ENCODE data around the gene PNKD.

The PNKD gene

GRCh38 chr2:218391202-218391601 lies 120.9 kb downstream of the PNKD start:
- FAIRE-seq, result no peak
- TF ChIP-seq POLR2A (IDR thresholded peaks at IDR 0.05; ENCODE audit: low read depth, low read length) (no peak), POLR2AphosphoS5 (IDR thresholded peaks at IDR 0.05; ENCODE audit: low read depth, low read length) (no peak), POU2F2 (IDR thresholded peaks at IDR 0.05; ENCODE audit: low read depth, low read length) (no peak), PAX5 (IDR thresholded peaks at IDR 0.05; ENCODE audit: insufficient read depth, low read length, severe bottlenecking) (no peak)

GRCh38 chr2:218392459-218392858 lies 122.1 kb downstream of the PNKD start:
- TF ChIP-seq POLR2A (IDR thresholded peaks at IDR 0.05; ENCODE audit: low read depth, low read length) (no peak), TAF1 (IDR thresholded peaks at IDR 0.05; ENCODE audit: low read depth, low read length) (no peak), POU2F2 (IDR thresholded peaks at IDR 0.05; ENCODE audit: low read depth, low read length) (no peak), PAX5 (IDR thresholded peaks at IDR 0.05; ENCODE audit: insufficient read depth, low read length, severe bottlenecking) (no peak), POLR2AphosphoS5 (IDR thresholded peaks at IDR 0.05; ENCODE audit: low read depth, low read length) (no peak), SPI1 (IDR thresholded peaks at IDR 0.05; ENCODE audit: low read depth, low read length) (no peak)
- DNase-seq (ENCODE audit: insufficient read length, low spot score), result no peak
- no peak for FAIRE-seq

More at GRCh38 chr2:218391202-218391601, 120.9 kb downstream of the PNKD start:
- no peak for DNase-seq (ENCODE audit: insufficient read length, low spot score)

GRCh38 chr2:218392891-218393462 lies 122.7 kb downstream of the PNKD start:
- TF ChIP-seq SPI1 (IDR thresholded peaks at IDR 0.05; ENCODE audit: low read depth, low read length) (no peak), POLR2AphosphoS5 (IDR thresholded peaks at IDR 0.05; ENCODE audit: low read depth, low read length) (no peak), POU2F2 (IDR thresholded peaks at IDR 0.05; ENCODE audit: low read depth, low read length) (no peak), TAF1 (IDR thresholded peaks at IDR 0.05; ENCODE audit: low read depth, low read length) (no peak), POLR2A (IDR thresholded peaks at IDR 0.05; ENCODE audit: low read depth, low read length) (no peak), PAX5 (IDR thresholded peaks at IDR 0.05; ENCODE audit: insufficient read depth, low read length, severe bottlenecking) (no peak)
- no peak for DNase-seq (ENCODE audit: insufficient read length, low spot score)
- FAIRE-seq, result no peak

GRCh38 chr2:218393750-218394290 lies 123.5 kb downstream of the PNKD start:
- TF ChIP-seq PAX5 (IDR thresholded peaks at IDR 0.05; ENCODE audit: insufficient read depth, low read length, severe bottlenecking), result no peak
- no peak for TF ChIP-seq POLR2AphosphoS5 (IDR thresholded peaks at IDR 0.05; ENCODE audit: low read depth, low read length)
- no peak for TF ChIP-seq TAF1 (IDR thresholded peaks at IDR 0.05; ENCODE audit: low read depth, low read length)
- no peak for TF ChIP-seq POLR2A (IDR thresholded peaks at IDR 0.05; ENCODE audit: low read depth, low read length)
- TF ChIP-seq SPI1 (IDR thresholded peaks at IDR 0.05; ENCODE audit: low read depth, low read length), result no peak
- TF ChIP-seq POU2F2 (IDR thresholded peaks at IDR 0.05; ENCODE audit: low read depth, low read length), result no peak
- FAIRE-seq (no peak), DNase-seq (ENCODE audit: insufficient read length, low spot score) (no peak)

GRCh38 chr2:218394298-218395089 lies 124.2 kb downstream of the PNKD start:
- no peak for FAIRE-seq
- no peak for DNase-seq (ENCODE audit: insufficient read length, low spot score)
- TF ChIP-seq PAX5 (IDR thresholded peaks at IDR 0.05; ENCODE audit: insufficient read depth, low read length, severe bottlenecking) (no peak), POLR2A (IDR thresholded peaks at IDR 0.05; ENCODE audit: low read depth, low read length) (no peak), TAF1 (IDR thresholded peaks at IDR 0.05; ENCODE audit: low read depth, low read length) (no peak), POU2F2 (IDR thresholded peaks at IDR 0.05; ENCODE audit: low read depth, low read length) (no peak)

- no peak for DNase-seq (ENCODE audit: insufficient read length, low spot score)
- FAIRE-seq, result no peak
- no peak for TF ChIP-seq SPI1 (IDR thresholded peaks at IDR 0.05; ENCODE audit: low read depth, low read length)
- TF ChIP-seq POU2F2 (IDR thresholded peaks at IDR 0.05; ENCODE audit: low read depth, low read length), result no peak
- TF ChIP-seq POLR2AphosphoS5 (IDR thresholded peaks at IDR 0.05; ENCODE audit: low read depth, low read length), result no peak
- no peak for TF ChIP-seq TAF1 (IDR thresholded peaks at IDR 0.05; ENCODE audit: low read depth, low read length)
- TF ChIP-seq PAX5 (IDR thresholded peaks at IDR 0.05; ENCODE audit: insufficient read depth, low read length, severe bottlenecking), result no peak
- TF ChIP-seq POLR2A (IDR thresholded peaks at IDR 0.05; ENCODE audit: low read depth, low read length), result no peak
These were observed 124.7 kb downstream of the PNKD start for GRCh38 chr2:218395090-218395444.

- TF ChIP-seq POLR2AphosphoS5 (IDR thresholded peaks at IDR 0.05; ENCODE audit: low read depth, low read length) (no peak), POU2F2 (IDR thresholded peaks at IDR 0.05; ENCODE audit: low read depth, low read length) (no peak)
- peak; percentile 33 for FAIRE-seq
- no peak for DNase-seq (ENCODE audit: insufficient read length, low spot score)
These were observed 125.1 kb downstream of the PNKD start for GRCh38 chr2:218395456-218395825.

GRCh38 chr2:218395826-218396687 lies 125.7 kb downstream of the PNKD start:
- FAIRE-seq (peak; percentile 94), DNase-seq (ENCODE audit: insufficient read length, low spot score) (peak; percentile 85)
- no peak for TF ChIP-seq SPI1 (IDR thresholded peaks at IDR 0.05; ENCODE audit: low read depth, low read length)
- peak; percentile 34; the same call in 1 of the 2 replicates for TF ChIP-seq POU2F2 (IDR thresholded peaks at IDR 0.05; ENCODE audit: low read depth, low read length)
- TF ChIP-seq PAX5 (IDR thresholded peaks at IDR 0.05; ENCODE audit: insufficient read depth, low read length, severe bottlenecking), result no peak

Measured in GM12891 (cell line).